Effector memory CD8-positive, alpha-beta T cell (primary cell): ENCODE results near the gene BCL2A1.
A peak's percentile ranks its signal among the peaks of the same experiment; 100 is the strongest.
"Not testable (repeated sequence)": the region's sequence is repeated elsewhere in the genome, so short reads cannot be mapped to it uniquely, and the experiment has no call there.

Source experiments
- ATAC-seq: fragments of 150-1000 bp; cut with Tn5 transposase; replicated peaks from 2 replicates; pipeline ENCODE4 v1.10.0; 2021; ENCODE audit warnings: mild to moderate bottlenecking, moderate library complexity
- DNase-seq, 3 experiments: peaks; one replicate each; pipeline ENCODE4 v3.0.0; 2021
- H3K27ac Mint-ChIP-seq, 2 donors: one replicate each; pipeline ENCODE4 v1.8.0; 2022; ENCODE audit warnings: mild to moderate bottlenecking in 2 of 2, mixed read lengths in 2 of 2, moderate library complexity in 2 of 2
- H3K27me3 Mint-ChIP-seq, 2 donors: one replicate each; pipeline ENCODE4 v1.8.0; 2022; ENCODE audit warnings: mixed read lengths in 2 of 2
- H3K36me3 Mint-ChIP-seq: one replicate; pipeline ENCODE4 v1.8.0; 2022; ENCODE audit warnings: mild to moderate bottlenecking, moderate library complexity, mixed read lengths; ENCODE audit not compliant: insufficient read depth
- H3K4me1 Mint-ChIP-seq, 2 donors: one replicate each; pipeline ENCODE4 v1.8.0; 2022; ENCODE audit warnings: low read depth in 2 of 2, mixed read lengths in 2 of 2
- H3K4me3 Mint-ChIP-seq, 2 donors: one replicate each; pipeline ENCODE4 v1.8.0; 2022; ENCODE audit warnings: mild to moderate bottlenecking in 2 of 2, mixed read lengths in 2 of 2, moderate library complexity in 2 of 2
- H3K9me3 Mint-ChIP-seq, 2 donors: one replicate each; pipeline ENCODE4 v1.8.0; 2022; ENCODE audit warnings: mixed read lengths in 2 of 2

Gene BCL2A1

DNA sequence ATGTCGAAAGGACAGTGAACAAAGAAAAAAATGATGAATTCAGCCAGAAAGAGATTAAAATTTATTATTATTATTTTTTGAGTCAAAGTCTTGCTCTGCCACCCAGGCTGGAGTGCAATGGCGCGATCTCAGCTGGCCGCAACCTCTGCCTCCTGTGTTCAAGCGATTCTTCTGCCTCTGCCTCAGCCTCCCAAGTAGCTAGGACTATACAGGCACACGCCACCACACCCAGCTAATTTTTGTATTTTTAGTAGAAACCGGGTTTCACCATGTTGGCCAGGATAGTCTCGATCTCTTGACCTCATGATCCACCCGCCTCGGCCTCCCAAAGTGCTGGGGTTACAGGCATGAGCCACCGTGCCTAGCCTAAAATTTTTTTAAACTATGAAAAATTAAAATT is 8.1 kb downstream of the BCL2A1 start:
- not testable (repeated sequence) for ATAC-seq, H3K4me3 Mint-ChIP-seq, H3K36me3 Mint-ChIP-seq, H3K27me3 Mint-ChIP-seq, H3K9me3 Mint-ChIP-seq, DNase-seq, H3K27ac Mint-ChIP-seq
- peaks cover 18 to 34% of the 10 kb centered on the region in 2 donors for H3K4me1 Mint-ChIP-seq

- ATAC-seq, result no peak
- H3K9me3 Mint-ChIP-seq, result no peaks in the 10 kb centered on the region
- peaks cover 13 to 27% of the 10 kb centered on the region in 2 donors for H3K4me1 Mint-ChIP-seq
- no peak for DNase-seq
- H3K36me3 Mint-ChIP-seq, result peaks cover 4% of the 10 kb centered on the region
- no peak overlapping the region for H3K4me3 Mint-ChIP-seq
- no peaks in the 10 kb centered on the region for H3K27me3 Mint-ChIP-seq
- H3K27ac Mint-ChIP-seq, result peak overlapping the region in 1 of 2 donors; percentile 27
Observed at GRCh38 chr15:79962178-79962577, 8.8 kb downstream of the BCL2A1 start.

- Mint-ChIP-seq H3K4me1 (peaks cover 8 to 16% of the 10 kb centered on the region in 2 donors), H3K36me3 (peaks cover 4% of the 10 kb centered on the region), H3K27ac (no peak overlapping the region), H3K27me3 (no peaks in the 10 kb centered on the region), H3K9me3 (no peaks in the 10 kb centered on the region), H3K4me3 (no peak overlapping the region)
- ATAC-seq, result no peak
- DNase-seq, result no peak
Observed at GRCh38 chr15:79960502-79961212, 10.3 kb downstream of the BCL2A1 start.

- Mint-ChIP-seq H3K9me3 (no peaks in the 10 kb centered on the region), H3K36me3 (no peaks in the 10 kb centered on the region), H3K4me3 (no peak overlapping the region), H3K27ac (no peak overlapping the region), H3K27me3 (no peaks in the 10 kb centered on the region), H3K4me1 (peaks cover 8 to 14% of the 10 kb centered on the region in 2 donors)
- DNase-seq, result no peak
- no peak for ATAC-seq
Observed at GRCh38 chr15:79957741-79958140, 13.3 kb downstream of the BCL2A1 start.

DNA sequence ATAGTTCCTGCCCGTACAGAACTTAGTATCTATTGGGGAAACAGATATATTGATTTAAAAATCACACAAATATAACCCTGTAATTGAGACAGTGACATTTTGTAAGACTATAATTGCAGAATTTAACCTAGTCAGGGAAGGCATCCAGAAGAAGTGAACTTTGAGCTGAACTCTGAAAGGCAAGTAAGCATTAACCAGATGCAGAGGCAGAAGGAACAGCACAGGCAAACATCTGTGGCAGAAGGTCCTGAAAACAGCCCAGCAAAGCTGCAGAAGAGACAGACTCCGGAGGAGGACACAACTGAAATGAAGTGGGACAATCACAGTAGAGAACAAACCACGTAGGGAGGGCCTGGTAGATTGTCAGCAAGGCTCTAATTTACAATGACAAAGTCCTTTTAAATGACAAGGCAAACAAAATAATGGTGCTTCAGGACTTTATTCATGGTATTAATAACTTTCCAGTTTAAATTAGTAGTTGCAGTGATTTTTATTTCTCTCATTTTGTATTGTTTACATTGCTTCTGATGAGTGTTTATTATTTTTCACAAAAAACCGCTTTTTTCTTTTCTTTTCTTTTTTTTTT is 14.5 kb downstream of the BCL2A1 start:
- Mint-ChIP-seq H3K36me3 (no peaks in the 10 kb centered on the region), H3K4me1 (peaks cover 7 to 10% of the 10 kb centered on the region in 2 donors), H3K9me3 (no peaks in the 10 kb centered on the region), H3K4me3 (no peak overlapping the region), H3K27me3 (no peaks in the 10 kb centered on the region), H3K27ac (no peak overlapping the region)
- DNase-seq, result no peak
- no peak for ATAC-seq

- Mint-ChIP-seq H3K27ac (peak overlapping the region; percentile 62 to 64), H3K9me3 (no peaks in the 10 kb centered on the region), H3K36me3 (no peaks in the 10 kb centered on the region), H3K4me3 (no peak overlapping the region), H3K4me1 (peaks cover 7 to 10% of the 10 kb centered on the region in 2 donors), H3K27me3 (no peaks in the 10 kb centered on the region)
- DNase-seq (no peak), ATAC-seq (no peak)
Observed at GRCh38 chr15:79954661-79955060, 16.3 kb downstream of the BCL2A1 start.

DNA sequence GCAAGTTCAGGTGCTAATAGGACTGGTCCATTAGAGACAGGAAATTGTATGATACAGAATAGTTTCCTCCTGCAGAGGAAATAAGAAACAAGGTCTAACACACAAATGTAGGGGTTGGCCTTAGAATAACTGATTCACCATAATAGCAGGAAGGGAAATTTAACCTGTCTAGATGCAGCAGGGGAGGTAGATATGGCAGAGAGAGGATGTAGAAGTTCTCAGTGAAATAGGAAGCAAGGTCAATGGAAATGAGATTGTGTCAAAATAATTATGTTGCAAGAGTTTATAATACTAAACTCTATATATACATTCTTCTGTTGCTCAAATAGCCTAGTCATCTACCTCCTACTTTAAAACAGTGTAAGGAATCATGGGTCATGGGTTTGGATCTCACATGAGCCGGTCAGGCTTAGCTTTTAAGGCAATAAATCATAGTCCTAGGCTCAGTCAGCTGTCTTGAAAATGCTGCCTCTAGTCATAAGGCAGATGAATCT is 17.0 kb downstream of the BCL2A1 start:
- Mint-ChIP-seq H3K9me3 (no peaks in the 10 kb centered on the region), H3K27me3 (no peaks in the 10 kb centered on the region), H3K4me1 (peaks cover 7 to 10% of the 10 kb centered on the region in 2 donors), H3K4me3 (no peak overlapping the region), H3K36me3 (no peaks in the 10 kb centered on the region), H3K27ac (peak overlapping the region; percentile 62 to 64)
- peak; percentile 24 for ATAC-seq
- no peak for DNase-seq

GRCh38 chr15:79952329-79952728 is 18.7 kb downstream of the BCL2A1 start:
- Mint-ChIP-seq H3K4me3 (no peak overlapping the region), H3K9me3 (no peaks in the 10 kb centered on the region), H3K27me3 (no peaks in the 10 kb centered on the region), H3K27ac (no peak overlapping the region), H3K4me1 (peaks cover 10 to 19% of the 10 kb centered on the region in 2 donors), H3K36me3 (no peaks in the 10 kb centered on the region)
- no peak for ATAC-seq
- DNase-seq, result no peak

DNA sequence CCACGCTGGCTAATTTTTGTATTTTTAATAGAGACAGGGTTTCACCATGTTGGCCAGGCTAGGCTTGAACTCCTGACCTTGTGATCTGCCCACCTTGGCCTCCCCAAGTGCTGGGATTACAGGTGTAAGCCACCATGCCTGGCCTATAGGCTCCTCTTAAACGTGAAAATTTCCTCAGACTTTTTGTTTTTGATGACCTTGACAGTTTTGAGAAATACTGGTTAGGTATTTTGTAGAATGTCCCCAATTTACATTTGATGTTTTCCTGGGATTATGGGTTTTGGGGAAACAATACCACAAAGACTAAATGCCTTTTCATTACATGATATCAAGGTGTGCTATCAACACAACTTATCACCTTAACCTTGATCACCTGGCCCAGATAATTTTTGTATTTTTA is 20.7 kb downstream of the BCL2A1 start:
- Mint-ChIP-seq H3K9me3 (no peaks in the 10 kb centered on the region), H3K36me3 (no peaks in the 10 kb centered on the region), H3K4me1 (peaks cover 10 to 19% of the 10 kb centered on the region in 2 donors), H3K4me3 (no peak overlapping the region), H3K27ac (no peak overlapping the region), H3K27me3 (no peaks in the 10 kb centered on the region)
- DNase-seq, result no peak
- no peak for ATAC-seq

GRCh38 chr15:79948761-79949160 is 22.2 kb downstream of the BCL2A1 start:
- no peak for ATAC-seq
- Mint-ChIP-seq H3K4me3 (peak overlapping the region in 1 of 2 donors; percentile 6), H3K27ac (peak overlapping the region in 1 of 2 donors; percentile 75), H3K27me3 (no peaks in the 10 kb centered on the region), H3K9me3 (no peaks in the 10 kb centered on the region), H3K4me1 (peaks cover 8 to 16% of the 10 kb centered on the region in 2 donors), H3K36me3 (no peaks in the 10 kb centered on the region)
- no peak for DNase-seq

- H3K4me3 Mint-ChIP-seq, result no peak overlapping the region
- H3K9me3 Mint-ChIP-seq, result no peaks in the 10 kb centered on the region
- H3K27me3 Mint-ChIP-seq, result no peaks in the 10 kb centered on the region
- no peaks in the 10 kb centered on the region for H3K36me3 Mint-ChIP-seq
- peaks cover 3 to 10% of the 10 kb centered on the region in 2 donors for H3K4me1 Mint-ChIP-seq
- peak overlapping the region in 1 of 2 donors; percentile 75 for H3K27ac Mint-ChIP-seq
- peak; percentile 44 for ATAC-seq
- DNase-seq, result no peak
Observed at GRCh38 chr15:79948095-79948695, 22.8 kb downstream of the BCL2A1 start.

GRCh38 chr15:79947009-79947408 is 24.0 kb downstream of the BCL2A1 start:
- no peaks in the 10 kb centered on the region for H3K36me3 Mint-ChIP-seq
- H3K9me3 Mint-ChIP-seq, result no peaks in the 10 kb centered on the region
- no peak for DNase-seq
- H3K4me1 Mint-ChIP-seq, result peaks cover 3 to 9% of the 10 kb centered on the region in 2 donors
- H3K27me3 Mint-ChIP-seq, result no peaks in the 10 kb centered on the region
- ATAC-seq, result no peak
- no peak overlapping the region for H3K4me3 Mint-ChIP-seq
- no peak overlapping the region for H3K27ac Mint-ChIP-seq

- DNase-seq (no peak), ATAC-seq (no peak)
- no peaks in the 10 kb centered on the region for H3K27me3 Mint-ChIP-seq
- no peaks in the 10 kb centered on the region for H3K36me3 Mint-ChIP-seq
- no peak overlapping the region for H3K27ac Mint-ChIP-seq
- no peaks in the 10 kb centered on the region for H3K9me3 Mint-ChIP-seq
- no peak overlapping the region for H3K4me3 Mint-ChIP-seq
- peaks cover 3 to 14% of the 10 kb centered on the region in 2 donors for H3K4me1 Mint-ChIP-seq
Observed at GRCh38 chr15:79944622-79945021, 26.4 kb downstream of the BCL2A1 start.

DNA sequence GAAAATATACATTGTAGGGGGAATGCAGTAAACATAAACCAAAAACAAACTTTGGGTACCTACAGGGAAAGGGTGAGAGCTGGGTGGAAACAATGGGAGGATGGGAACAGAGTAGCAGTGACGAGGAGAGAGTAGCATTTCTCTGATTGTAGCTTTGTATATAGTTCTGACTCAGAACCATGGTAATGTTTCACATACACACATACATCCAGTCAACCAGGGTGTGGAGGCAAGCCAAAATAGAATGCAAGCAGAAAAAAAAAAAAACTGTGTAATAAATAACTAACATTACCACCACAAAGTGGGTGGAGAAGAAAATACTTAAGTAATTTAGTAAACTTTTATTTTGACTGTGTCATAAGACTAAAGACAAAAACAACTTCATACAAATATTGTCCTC is 27.2 kb downstream of the BCL2A1 start:
- H3K27ac Mint-ChIP-seq, result no peak overlapping the region
- ATAC-seq (no peak), DNase-seq (no peak)
- no peaks in the 10 kb centered on the region for H3K36me3 Mint-ChIP-seq
- H3K9me3 Mint-ChIP-seq, result no peaks in the 10 kb centered on the region
- H3K4me3 Mint-ChIP-seq, result no peak overlapping the region
- H3K4me1 Mint-ChIP-seq, result peaks cover 3 to 14% of the 10 kb centered on the region in 2 donors
- no peaks in the 10 kb centered on the region for H3K27me3 Mint-ChIP-seq
